Measurements from ENCODE around the gene SLC6A11.

The SLC6A11 gene

GRCh38 chr3:10792208-10792607 is 23.8 kb upstream of the SLC6A11 start:
- H3K4me3 ChIP-seq (ENCODE audit: low read depth, low read length) = no peak overlapping the region
- H3K27me3 ChIP-seq (replicated peaks) = no peaks in the 10 kb centered on the region
- no peaks in the 10 kb centered on the region for H3K36me3 ChIP-seq (replicated peaks)
- DNase-seq = no peak
- H3K27ac ChIP-seq = no peak overlapping the region
- in situ Hi-C loops (cut with HindIII; ENCODE audit: low pct_ligation_motif_present, low sequenced_read_pairs) = no loop called here
- no peak for TF ChIP-seq CTCF (IDR thresholded peaks at IDR 0.05; ENCODE audit: low read depth, low read length, missing control alignments)

- Histone ChIP-seq H3K27me3 (replicated peaks) (no peaks in the 10 kb centered on the region), H3K27ac (no peak overlapping the region)
These were observed 17.2 kb upstream of the SLC6A11 start for GRCh38 chr3:10798600-10799367.

GRCh38 chr3:10804183-10804648 is 11.8 kb upstream of the SLC6A11 start:
- in situ Hi-C loops (cut with HindIII; ENCODE audit: low pct_ligation_motif_present, low sequenced_read_pairs) = no loop called here
- H3K27ac ChIP-seq = no peak overlapping the region
- H3K27me3 ChIP-seq (replicated peaks) = no peaks in the 10 kb centered on the region
- DNase-seq = no peak
- H3K4me3 ChIP-seq (ENCODE audit: low read depth, low read length) = no peak overlapping the region
- no peaks in the 10 kb centered on the region for H3K36me3 ChIP-seq (replicated peaks)
- no peak for TF ChIP-seq CTCF (IDR thresholded peaks at IDR 0.05; ENCODE audit: low read depth, low read length, missing control alignments)

More at GRCh38 chr3:10798600-10799367, 17.2 kb upstream of the SLC6A11 start:
- in situ Hi-C loops (cut with HindIII; ENCODE audit: low pct_ligation_motif_present, low sequenced_read_pairs) = no loop called here
- no peak for TF ChIP-seq CTCF (IDR thresholded peaks at IDR 0.05; ENCODE audit: low read depth, low read length, missing control alignments)
- no peak for DNase-seq
- no peaks in the 10 kb centered on the region for H3K36me3 ChIP-seq (replicated peaks)
- H3K4me3 ChIP-seq (ENCODE audit: low read depth, low read length) = no peak overlapping the region

- in situ Hi-C loops (cut with HindIII; ENCODE audit: low pct_ligation_motif_present, low sequenced_read_pairs) = no loop called here
- no peak for DNase-seq
- no peak for TF ChIP-seq CTCF (IDR thresholded peaks at IDR 0.05; ENCODE audit: low read depth, low read length, missing control alignments)
These were observed 10.0 kb upstream of the SLC6A11 start for GRCh38 chr3:10806006-10806405.

GRCh38 chr3:10808130-10808735 is 7.8 kb upstream of the SLC6A11 start:
- H3K4me3 ChIP-seq (ENCODE audit: low read depth, low read length) = no peak overlapping the region
- H3K27me3 ChIP-seq (replicated peaks) = no peaks in the 10 kb centered on the region
- no peaks in the 10 kb centered on the region for H3K36me3 ChIP-seq (replicated peaks)
- in situ Hi-C loops (cut with HindIII; ENCODE audit: low pct_ligation_motif_present, low sequenced_read_pairs) = no loop called here
- DNase-seq = no peak
- no peak overlapping the region for H3K27ac ChIP-seq
- TF ChIP-seq CTCF (IDR thresholded peaks at IDR 0.05; ENCODE audit: low read depth, low read length, missing control alignments) = no peak

More at GRCh38 chr3:10806006-10806405, 10.0 kb upstream of the SLC6A11 start:
- Histone ChIP-seq H3K4me3 (ENCODE audit: low read depth, low read length) (no peak overlapping the region), H3K36me3 (replicated peaks) (no peaks in the 10 kb centered on the region), H3K27me3 (replicated peaks) (no peaks in the 10 kb centered on the region), H3K27ac (no peak overlapping the region)
